Endodermal cell (in vitro differentiated cells): ENCODE measurements around the gene CHPF. TPM values are rescaled to one million over a fixed set of nuclear protein-coding genes. Genes with fewer than 3 reads are reported as not detected.

Experiments used
- DNase-seq: peaks from one replicate; pipeline ENCODE4 v3.0.0-alpha.2; 2017
- H3K27ac ChIP-seq: 2 replicates; pipeline ENCODE4 v1.5.1; 2013; ENCODE audit warnings: mild to moderate bottlenecking, low read depth, low read length, moderate library complexity
- H3K27me3 ChIP-seq: 2 replicates; pipeline ENCODE4 v1.6.1; 2013; ENCODE audit warnings: mild to moderate bottlenecking, low read length, moderate library complexity; ENCODE audit not compliant: insufficient read depth, control insufficient read depth, poor library complexity, severe bottlenecking
- H3K36me3 ChIP-seq: 2 replicates; pipeline ENCODE4 v1.7.0; 2013; ENCODE audit warnings: mild to moderate bottlenecking, low read length, moderate library complexity; ENCODE audit not compliant: control insufficient read depth, insufficient read depth
- H3K4me1 ChIP-seq: one replicate; pipeline ENCODE4 v1.7.0; 2013; ENCODE audit warnings: low read length; ENCODE audit not compliant: control insufficient read depth, insufficient read depth
- H3K4me3 ChIP-seq: 2 replicates; pipeline ENCODE4 v1.5.1; 2013; ENCODE audit warnings: mild to moderate bottlenecking, low read length, moderate library complexity
- H3K9ac ChIP-seq: 2 replicates; pipeline ENCODE4 v1.6.1; 2013; ENCODE audit warnings: mild to moderate bottlenecking, low read length, moderate library complexity; ENCODE audit not compliant: poor library complexity, severe bottlenecking; ENCODE audit errors: extremely low read depth
- H3K9me3 ChIP-seq: 2 replicates; pipeline ENCODE4 v1.6.1; 2013; ENCODE audit warnings: mild to moderate bottlenecking, low read length, moderate library complexity; ENCODE audit not compliant: control insufficient read depth
- H3K27ac Mint-ChIP-seq: 2 replicates; pipeline ENCODE4 v1.8.0; 2020; ENCODE audit warnings: mixed read lengths
- H3K27me3 Mint-ChIP-seq: 2 replicates; pipeline ENCODE4 v1.8.0; 2021; ENCODE audit warnings: mild to moderate bottlenecking, mixed read lengths; ENCODE audit not compliant: insufficient read depth
- H3K36me3 Mint-ChIP-seq: 2 replicates; pipeline ENCODE4 v1.8.0; 2020; ENCODE audit warnings: low read depth, mixed read lengths
- H3K4me1 Mint-ChIP-seq: 2 replicates; pipeline ENCODE4 v1.8.0; 2020; ENCODE audit warnings: mixed read lengths
- H3K4me3 Mint-ChIP-seq: 2 replicates; pipeline ENCODE4 v1.8.0; 2020; ENCODE audit warnings: mild to moderate bottlenecking, moderate library complexity, mixed read lengths
- H3K9me3 Mint-ChIP-seq: 2 replicates; pipeline ENCODE4 v1.8.0; 2020; ENCODE audit warnings: mild to moderate bottlenecking, mixed read lengths
- WGBS, 2 experiments: methylation state at CpG; one replicate each; pipeline versions ENCODE4 v1.1.5 to v1.1.7; 2013; ENCODE audit warnings: missing lambda C conversion rate in 2 of 2, mixed read lengths in 1 of 2; ENCODE audit not compliant: insufficient coverage in 1 of 2, insufficient read length in 1 of 2; 5-methylcytosine and 5-hydroxymethylcytosine counted together
- total RNA-seq, 2 donors: library from RNA; stranded (reverse); fragmentation: NEBNext Ultra II Directional in 1 of 2; extraction: Animal tissue kit (Norgen Biotek cat#: 25700) in 1 of 2; gene quantifications; 2 replicates in 1 of 2; 3 replicates in 1 of 2; pipeline ENCODE4 v1.2.1, GENCODE V29; 2021
- TF ChIP-seq, protein P1 (sequence below): fragments of 200-600 bp; sonication (generic); conservative IDR thresholded peaks from 2 replicates; pipeline ENCODE4 v1.5.0; 2021; ENCODE audit warnings: antibody characterized with exemption, mild to moderate bottlenecking

Gene CHPF
- total RNA-seq, 2 donors from 2014 or later, result 51.2 to 54.0 TPM

GRCh38 chr2:219511547-219512325 is 31.9 kb downstream of the CHPF start:
- peaks cover 31% of the 10 kb centered on the region for H3K4me1 Mint-ChIP-seq
- peaks cover 49% of the 10 kb centered on the region for H3K27me3 ChIP-seq
- H3K27me3 Mint-ChIP-seq, result peaks cover 68% of the 10 kb centered on the region
- no peaks in the 10 kb centered on the region for H3K36me3 Mint-ChIP-seq
- TF ChIP-seq, protein P1, sequence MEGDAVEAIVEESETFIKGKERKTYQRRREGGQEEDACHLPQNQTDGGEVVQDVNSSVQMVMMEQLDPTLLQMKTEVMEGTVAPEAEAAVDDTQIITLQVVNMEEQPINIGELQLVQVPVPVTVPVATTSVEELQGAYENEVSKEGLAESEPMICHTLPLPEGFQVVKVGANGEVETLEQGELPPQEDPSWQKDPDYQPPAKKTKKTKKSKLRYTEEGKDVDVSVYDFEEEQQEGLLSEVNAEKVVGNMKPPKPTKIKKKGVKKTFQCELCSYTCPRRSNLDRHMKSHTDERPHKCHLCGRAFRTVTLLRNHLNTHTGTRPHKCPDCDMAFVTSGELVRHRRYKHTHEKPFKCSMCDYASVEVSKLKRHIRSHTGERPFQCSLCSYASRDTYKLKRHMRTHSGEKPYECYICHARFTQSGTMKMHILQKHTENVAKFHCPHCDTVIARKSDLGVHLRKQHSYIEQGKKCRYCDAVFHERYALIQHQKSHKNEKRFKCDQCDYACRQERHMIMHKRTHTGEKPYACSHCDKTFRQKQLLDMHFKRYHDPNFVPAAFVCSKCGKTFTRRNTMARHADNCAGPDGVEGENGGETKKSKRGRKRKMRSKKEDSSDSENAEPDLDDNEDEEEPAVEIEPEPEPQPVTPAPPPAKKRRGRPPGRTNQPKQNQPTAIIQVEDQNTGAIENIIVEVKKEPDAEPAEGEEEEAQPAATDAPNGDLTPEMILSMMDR, result no peak
- no peak overlapping the region for H3K4me3 ChIP-seq
- peaks cover 9% of the 10 kb centered on the region for H3K4me1 ChIP-seq
- H3K27ac ChIP-seq, result no peak overlapping the region
- DNase-seq, result peak; percentile 59
- H3K9ac ChIP-seq, result no peak overlapping the region
- WGBS, 2 experiments, result 76 to 84% methylated on average over 5 to 15 of the region's 15 CpGs
- H3K9me3 ChIP-seq, result no peaks in the 10 kb centered on the region
- H3K9me3 Mint-ChIP-seq, result peaks cover 3% of the 10 kb centered on the region
- no peaks in the 10 kb centered on the region for H3K36me3 ChIP-seq
- H3K27ac Mint-ChIP-seq, result no peak overlapping the region
- H3K4me3 Mint-ChIP-seq, result no peak overlapping the region

- Histone ChIP-seq H3K27ac (no peak overlapping the region), H3K4me3 (no peak overlapping the region), H3K9ac (no peak overlapping the region), H3K4me1 (peaks cover 9% of the 10 kb centered on the region), H3K9me3 (no peaks in the 10 kb centered on the region), H3K27me3 (peaks cover 38% of the 10 kb centered on the region), H3K36me3 (peaks cover 5% of the 10 kb centered on the region)
- no peaks in the 10 kb centered on the region for H3K36me3 Mint-ChIP-seq
- peaks cover 57% of the 10 kb centered on the region for H3K27me3 Mint-ChIP-seq
- DNase-seq, result no peak
- peaks cover 3% of the 10 kb centered on the region for H3K9me3 Mint-ChIP-seq
- no peak overlapping the region for H3K27ac Mint-ChIP-seq
- H3K4me3 Mint-ChIP-seq, result peak overlapping the region; percentile 60
- TF ChIP-seq, protein P1, result no peak
- peaks cover 34% of the 10 kb centered on the region for H3K4me1 Mint-ChIP-seq
- WGBS, 2 experiments, result 72 to 77% methylated on average over 5 to 22 of the region's 22 CpGs
These were observed 33.0 kb downstream of the CHPF start for GRCh38 chr2:219510512-219511135.

- Mint-ChIP-seq H3K9me3 (peaks cover 3% of the 10 kb centered on the region), H3K27ac (peak overlapping the region; percentile 48), H3K36me3 (peaks cover 4% of the 10 kb centered on the region), H3K27me3 (peaks cover 50% of the 10 kb centered on the region), H3K4me3 (peak overlapping the region; percentile 60), H3K4me1 (peaks cover 34% of the 10 kb centered on the region)
- Histone ChIP-seq H3K9ac (no peak overlapping the region), H3K4me3 (peak overlapping the region; percentile 80), H3K4me1 (peaks cover 9% of the 10 kb centered on the region), H3K36me3 (peaks cover 5% of the 10 kb centered on the region), H3K27ac (no peak overlapping the region), H3K27me3 (peaks cover 31% of the 10 kb centered on the region), H3K9me3 (no peaks in the 10 kb centered on the region)
- TF ChIP-seq, protein P1, result peak; percentile 84
- WGBS, 2 experiments, result 6% methylated on average over 14 to 26 of the region's 26 CpGs
- DNase-seq, result peak; percentile 93
These were observed 33.7 kb downstream of the CHPF start for GRCh38 chr2:219509780-219510511.
